Fibroblast of lung (primary cell): ENCODE results near the gene S100A5.

ENCODE experiments used
- CTCF ChIP-seq, 2 donors: IDR thresholded peaks in 1 of 2; conservative IDR thresholded peaks in 1 of 2; 1 replicate in 1 of 2; 2 replicates in 1 of 2; pipeline ENCODE4 v1.5.1; 2011 to 2012; ENCODE audit warnings: low read length in 2 of 2, control low read depth in 1 of 2, inconsistent platforms in 1 of 2, low read depth in 1 of 2, mild to moderate bottlenecking in 1 of 2
- EZH2 ChIP-seq: IDR thresholded peaks from 2 replicates; pipeline ENCODE4 v1.5.1; 2012; ENCODE audit warnings: low read length, control low read depth, mild to moderate bottlenecking; ENCODE audit errors: missing control alignments

- TF ChIP-seq CTCF (conservative IDR thresholded peaks at IDR 0.05 in 1 of 2, IDR thresholded peaks at IDR 0.05 in 1 of 2; ENCODE audit: low read depth in 1 of 2, low read length in 2 of 2) = no peak
- no peak for TF ChIP-seq EZH2
Measured at GRCh38 chr1:153490272-153491051, 50.3 kb downstream of the S100A5 start.
